OCI-LY7 (cell line): ENCODE data around the gene GRHL3. TPM values are rescaled to one million over a fixed set of nuclear protein-coding genes. Genes with fewer than 3 reads are reported as not detected.

ENCODE experiments used
- BruUV-seq: library from RNA; stranded (reverse); fragments of 400-500 nt; replicated peaks from 2 replicates; lab custom pipeline; 2021; lab: Mats Ljungman, UMichigan
- CTCF ChIA-PET: fragments of 300-600 bp; sonication (Branson Sonifier 250); formaldehyde crosslinking; loops from one replicate; lab custom pipeline; 2022; ENCODE audit warnings: antibody characterized with exemption; ENCODE audit not compliant: unreplicated experiment; lab: Charles Lee
- POLR2A ChIA-PET: fragments of 300-600 bp; sonication (Branson Sonifier 250); formaldehyde crosslinking; loops from one replicate; lab custom pipeline; 2022; ENCODE audit warnings: antibody characterized with exemption; lab: Charles Lee
- DNase-seq: peaks from one replicate; pipeline ENCODE4 v3.0.0-alpha.2; 2015; ENCODE audit warnings: low spot score
- H2AFZ ChIP-seq: fragments of 200-600 bp; sonication (generic), shearing (Covaris generic); 2 replicates; pipeline ENCODE4 v1.6.1; 2014; ENCODE audit warnings: mild to moderate bottlenecking, antibody characterized with exemption, low read length, moderate library complexity
- H3K27ac ChIP-seq: fragments of 200-600 bp; sonication (generic); 2 replicates; pipeline ENCODE4 v1.5.1; 2014; ENCODE audit warnings: mixed run types, low read depth, mild to moderate bottlenecking, moderate library complexity, low read length, inconsistent platforms; ENCODE audit not compliant: poor library complexity, severe bottlenecking
- H3K36me3 ChIP-seq: fragments of 200-600 bp; sonication (generic); 2 replicates; pipeline ENCODE4 v1.6.1; 2014; ENCODE audit warnings: mild to moderate bottlenecking, antibody characterized with exemption, low read length, moderate library complexity, mixed read lengths; ENCODE audit not compliant: insufficient read depth
- H3K4me1 ChIP-seq: fragments of 200-600 bp; sonication (generic); 2 replicates; pipeline ENCODE4 v1.5.1; 2014; ENCODE audit warnings: mild to moderate bottlenecking, low read length; ENCODE audit not compliant: insufficient read depth, poor library complexity, severe bottlenecking
- H3K4me2 ChIP-seq: fragments of 200-600 bp; sonication (generic); 2 replicates; pipeline ENCODE4 v1.6.1; 2014; ENCODE audit warnings: mild to moderate bottlenecking, low read length
- H3K4me3 ChIP-seq: fragments of 200-600 bp; sonication (generic); 2 replicates; pipeline ENCODE4 v1.5.1; 2014; ENCODE audit warnings: mild to moderate bottlenecking, low read depth, low read length; ENCODE audit not compliant: poor library complexity, severe bottlenecking
- H3K79me2 ChIP-seq: fragments of 200-600 bp; sonication (generic); 2 replicates; pipeline ENCODE4 v1.6.1; 2016; ENCODE audit warnings: low read depth, mild to moderate bottlenecking, low read length, moderate library complexity, mixed read lengths; ENCODE audit not compliant: insufficient read depth
- H3K9me2 ChIP-seq: fragments of 200-600 bp; sonication (generic); 2 replicates; pipeline ENCODE4 v1.6.1; 2016; ENCODE audit warnings: mild to moderate bottlenecking, low read length, mixed read lengths; ENCODE audit not compliant: insufficient read depth
- H3K9me3 ChIP-seq: fragments of 200-600 bp; sonication (generic); 2 replicates; pipeline ENCODE4 v1.6.1; 2014; ENCODE audit warnings: mild to moderate bottlenecking, mixed run types, low read length, mixed read lengths
- H4K20me1 ChIP-seq: fragments of 200-600 bp; sonication (generic); 2 replicates; pipeline ENCODE4 v1.6.1; 2014; ENCODE audit warnings: mild to moderate bottlenecking, antibody characterized with exemption, low read length, moderate library complexity, mixed read lengths; ENCODE audit not compliant: insufficient read depth
- CTCF ChIP-seq: fragments of 200-600 bp; sonication (generic); conservative IDR thresholded peaks from 2 replicates; pipeline ENCODE4 v1.5.1; 2014; ENCODE audit warnings: mild to moderate bottlenecking, antibody characterized with exemption, low read length, moderate library complexity, mixed read lengths
- EZH2phosphoT487 ChIP-seq: fragments of 200-600 bp; sonication (generic); IDR thresholded peaks from 2 replicates; pipeline ENCODE4 v1.6.1; 2018; ENCODE audit warnings: low read depth, borderline replicate concordance, mild to moderate bottlenecking, mixed run types, antibody characterized with exemption, low read length, moderate library complexity, mixed read lengths
- intact Hi-C: fragments of 100-400 bp; cut with micrococcal nuclease; formaldehyde crosslinking; loops from one replicate; pipeline ENCODE4 v1.10.0; 2022; ENCODE audit not compliant: unreplicated experiment
- total RNA-seq, 2 experiments: library from RNA; depleted of rRNA in 1 of 2; stranded (reverse); fragments of >200 nt in 1 of 2; shearing (Covaris generic) in 1 of 2; gene quantifications; 2 replicates each; pipeline ENCODE4 v1.2.3, GENCODE V29; 2014 to 2022

The GRHL3 gene
- total RNA-seq, 2 experiments from 2014 or later, result 0.09 to 0.65 TPM

- no peaks in the 10 kb centered on the region for H3K9me3 ChIP-seq
- H4K20me1 ChIP-seq, result no peaks in the 10 kb centered on the region
- H3K79me2 ChIP-seq, result no peaks in the 10 kb centered on the region
- H3K4me3 ChIP-seq, result no peak overlapping the region
- no peaks in the 10 kb centered on the region for H3K9me2 ChIP-seq
- no TSS peak for BruUV-seq
- no peak overlapping the region for H2AFZ ChIP-seq
- no peak overlapping the region for H3K27ac ChIP-seq
- ChIA-PET POLR2A (no interaction called here), CTCF (interaction anchor here (0.5 kb wide), 1 partner anchor 142 kb away, joined by 7 read pairs; no protein-coding TSS in a partner anchor)
- DNase-seq, result no peak
- no peak overlapping the region for H3K4me2 ChIP-seq
- TF ChIP-seq CTCF, result no peak
- TF ChIP-seq EZH2phosphoT487, result no peak
- intact Hi-C loops, result no loop called here
- H3K4me1 ChIP-seq, result no peaks in the 10 kb centered on the region
- H3K36me3 ChIP-seq, result no peaks in the 10 kb centered on the region
Measured at GRCh38 chr1:24292103-24292502, 27.1 kb upstream of the GRHL3 start.

- no peak overlapping the region for H3K27ac ChIP-seq
- no peak overlapping the region for H3K4me3 ChIP-seq
- CTCF ChIA-PET, result no interaction called here
- DNase-seq, result no peak
- POLR2A ChIA-PET, result interaction anchor here (0.6 to 0.7 kb wide), 2 partner anchors 86 to 853 kb away, joined by 3 to 4 read pairs; no protein-coding TSS in a partner anchor
- H3K9me3 ChIP-seq, result no peaks in the 10 kb centered on the region
- H3K4me2 ChIP-seq, result no peak overlapping the region
- no peaks in the 10 kb centered on the region for H3K9me2 ChIP-seq
- H3K4me1 ChIP-seq, result no peaks in the 10 kb centered on the region
- no peak for TF ChIP-seq EZH2phosphoT487
- no peak for TF ChIP-seq CTCF
- no peaks in the 10 kb centered on the region for H3K36me3 ChIP-seq
- no peaks in the 10 kb centered on the region for H4K20me1 ChIP-seq
- intact Hi-C loops, result no loop called here
- no TSS peak for BruUV-seq
- no peak overlapping the region for H2AFZ ChIP-seq
- H3K79me2 ChIP-seq, result no peaks in the 10 kb centered on the region
Measured at GRCh38 chr1:24292887-24293286, 26.3 kb upstream of the GRHL3 start.

GRCh38 chr1:24293392-24294227 lies 25.5 kb upstream of the GRHL3 start:
- H2AFZ ChIP-seq, result no peak overlapping the region
- CTCF ChIA-PET, result no interaction called here
- intact Hi-C loops, result no loop called here

More at GRCh38 chr1:24293392-24294227, 25.5 kb upstream of the GRHL3 start:
- Histone ChIP-seq H3K4me3 (no peak overlapping the region), H3K36me3 (no peaks in the 10 kb centered on the region), H4K20me1 (no peaks in the 10 kb centered on the region), H3K4me2 (no peak overlapping the region), H3K27ac (no peak overlapping the region), H3K9me2 (no peaks in the 10 kb centered on the region), H3K9me3 (no peaks in the 10 kb centered on the region), H3K4me1 (no peaks in the 10 kb centered on the region), H3K79me2 (no peaks in the 10 kb centered on the region)
- DNase-seq, result no peak
- no peak for TF ChIP-seq EZH2phosphoT487
- TF ChIP-seq CTCF, result no peak
- POLR2A ChIA-PET, result interaction anchor here (0.5 to 0.7 kb wide), 2 partner anchors 86 to 471 kb away, joined by 3 to 7 read pairs; no protein-coding TSS in a partner anchor
- no TSS peak for BruUV-seq
